LoVo (cell line): Measurements from ENCODE around the gene DYRK4.

Experiments used
- DNase-seq: peaks from one replicate; pipeline ENCODE4 v3.0.0-alpha.2; 2016; ENCODE audit warnings: low spot score

Gene DYRK4

GRCh38 chr12:4626543-4626942 is 64.5 kb downstream of the DYRK4 start:
- DNase-seq: no peak

DNA sequence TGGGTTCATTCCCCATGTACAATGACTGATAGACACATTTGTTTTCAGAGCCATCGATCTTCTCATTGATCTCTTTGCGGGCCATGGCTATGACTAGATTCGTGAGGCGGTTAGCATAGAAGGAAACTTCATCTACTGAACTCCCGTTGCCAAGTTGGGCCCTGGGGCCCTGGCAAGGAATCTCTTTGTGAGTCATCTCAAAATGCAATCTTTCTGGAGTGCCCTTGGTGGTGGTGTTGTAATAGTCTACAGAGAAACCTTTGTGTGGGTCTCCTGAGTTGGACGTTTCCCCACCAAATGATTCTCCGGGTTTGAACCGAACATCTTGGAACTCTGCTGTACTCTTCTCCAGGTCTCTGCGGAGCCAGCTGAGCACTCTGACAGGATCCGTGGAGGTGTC is 66.4 kb downstream of the DYRK4 start:
- DNase-seq: no peak

GRCh38 chr12:4630262-4630661 is 68.3 kb downstream of the DYRK4 start:
- no peak for DNase-seq

DNA sequence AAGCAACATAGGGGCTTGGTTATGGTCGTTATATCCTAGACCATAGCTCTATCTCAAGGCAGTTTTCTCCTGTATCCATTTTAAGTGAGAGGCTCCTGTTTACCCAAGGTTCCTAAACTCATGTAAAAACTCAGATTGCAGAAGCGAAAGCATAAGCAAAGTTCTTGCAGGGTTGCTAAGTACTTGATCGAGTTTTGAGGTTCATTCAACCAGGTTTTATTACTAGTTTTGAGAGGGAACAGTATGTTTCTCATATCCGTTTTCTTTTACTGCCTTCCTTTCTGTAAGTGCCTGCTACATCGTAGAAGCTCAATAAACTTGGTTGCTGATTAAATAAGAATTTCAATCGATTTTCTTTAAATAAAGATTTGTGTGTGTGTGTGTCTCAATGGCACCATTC is 81.7 kb downstream of the DYRK4 start:
- DNase-seq: no peak

GRCh38 chr12:4645023-4645422 is 83.0 kb downstream of the DYRK4 start:
- no peak for DNase-seq

- DNase-seq: no peak
These were observed 86.1 kb downstream of the DYRK4 start for GRCh38 chr12:4648104-4648500.

- peak; percentile 93 for DNase-seq
These were observed 86.7 kb downstream of the DYRK4 start, which contains the start of the genes AKAP3 and NDUFA9 for GRCh38 chr12:4648501-4649357. Gene AKAP3 (minus strand): TSS chr12:4649051. CDS start chr12:4638196, 10,855 bp downstream. Gene NDUFA9 (plus strand): TSS chr12:4649114. CDS start chr12:4649127, 13 bp downstream.

GRCh38 chr12:4649358-4649661 is 87.3 kb downstream of the DYRK4 start:
- DNase-seq: no peak

- DNase-seq: no peak
These were observed 91.2 kb downstream of the DYRK4 start for GRCh38 chr12:4653257-4653656.

DNA sequence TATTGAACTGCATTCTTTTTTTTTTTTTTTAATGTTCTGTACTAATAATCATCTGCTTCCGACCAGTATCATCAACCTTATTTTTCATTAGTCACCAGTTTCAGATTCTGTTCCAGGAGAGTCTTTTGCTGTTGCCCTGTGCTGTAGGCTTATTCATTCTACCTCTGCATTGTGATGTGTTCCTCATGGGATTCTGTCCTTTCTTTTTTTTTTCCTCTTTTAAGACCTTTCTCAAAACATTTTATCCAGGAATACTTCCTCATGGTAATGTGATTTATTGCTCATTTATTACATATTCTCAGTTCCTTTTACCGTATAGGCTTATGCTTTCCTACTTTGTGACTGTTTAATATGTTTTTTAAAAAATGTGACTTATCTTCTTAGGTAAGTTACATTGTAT is 91.7 kb downstream of the DYRK4 start:
- no peak for DNase-seq
